T-cell (primary cell): Measurements from ENCODE around the gene DSN1. TPM values are rescaled to one million over a fixed set of nuclear protein-coding genes. Genes with fewer than 3 reads are reported as not detected.
A peak's percentile ranks its signal among the peaks of the same experiment; 100 is the strongest.

Experiments used
- ATAC-seq, 4 experiments: fragments of 200-7000 bp in 3 of 4; fragments of 150-1000 bp in 1 of 4; cut with Tn5 transposase; replicated peaks in 1 of 4; 1 replicate in 3 of 4; 2 replicates in 1 of 4; pipeline ENCODE4 v1.10.0; 2021; ENCODE audit warnings: moderate library complexity in 3 of 4, mild to moderate bottlenecking in 2 of 4, moderate number of reproducible peaks in 1 of 4
- CTCF ChIA-PET, 2 donors: fragments of 300-600 bp; sonication (Branson Sonifier 250); formaldehyde crosslinking; loops; one replicate each; lab custom pipeline; 2022; ENCODE audit warnings: antibody characterized with exemption in 2 of 2; lab: Charles Lee
- POLR2A ChIA-PET, 2 donors: fragments of 300-600 bp; sonication (Branson Sonifier 250); formaldehyde crosslinking; loops; one replicate each; lab custom pipeline; 2022; ENCODE audit warnings: antibody characterized with exemption in 2 of 2; lab: Charles Lee
- DNase-seq, 35 experiments: peaks; one replicate each; pipeline versions ENCODE4 v3.0.0 to v3.0.0-alpha.2; 2013 to 2023
- H3K27ac ChIP-seq: one replicate; pipeline ENCODE4 v1.5.1; 2013; ENCODE audit warnings: low read length
- H3K27me3 ChIP-seq, 2 experiments: replicated peaks in 1 of 2; 1 replicate in 1 of 2; 2 replicates in 1 of 2; pipeline versions ENCODE4 v1.6.1 to v1.7.0; 2013; ENCODE audit warnings: low read length in 1 of 2, mixed read lengths in 1 of 2; ENCODE audit not compliant: control insufficient read depth in 2 of 2, insufficient read depth in 2 of 2; ENCODE audit errors: extremely low read depth in 1 of 2
- H3K36me3 ChIP-seq, 2 donors: 1 replicate in 1 of 2; 2 replicates in 1 of 2; pipeline versions ENCODE4 v1.6.1 to v1.7.0; 2013; ENCODE audit warnings: low read length in 1 of 2; ENCODE audit not compliant: control insufficient read depth in 2 of 2, insufficient read depth in 1 of 2; ENCODE audit errors: extremely low read depth in 1 of 2
- H3K4me1 ChIP-seq, 2 experiments: 1 replicate in 1 of 2; 2 replicates in 1 of 2; pipeline versions ENCODE4 v1.6.1 to v1.7.0; 2013; ENCODE audit warnings: low read length in 2 of 2, mixed read lengths in 1 of 2; ENCODE audit not compliant: insufficient read depth in 2 of 2, control insufficient read depth in 1 of 2; ENCODE audit errors: extremely low read depth in 1 of 2
- H3K4me3 ChIP-seq, 2 donors: 1 replicate in 1 of 2; 2 replicates in 1 of 2; pipeline versions ENCODE4 v1.5.1 to v1.7.0; 2013; ENCODE audit warnings: mild to moderate bottlenecking in 2 of 2, low read length in 1 of 2, moderate library complexity in 1 of 2; ENCODE audit not compliant: control insufficient read depth in 1 of 2; ENCODE audit errors: extremely low read depth in 1 of 2
- H3K9me3 ChIP-seq: 2 replicates; pipeline ENCODE4 v1.7.0; 2013
- H3K27ac Mint-ChIP-seq, 2 donors: one replicate each; pipeline ENCODE4 v1.8.0; 2020 to 2021; ENCODE audit warnings: mild to moderate bottlenecking in 2 of 2, mixed read lengths in 2 of 2
- H3K27me3 Mint-ChIP-seq, 2 donors: one replicate each; pipeline ENCODE4 v1.8.0; 2021 to 2022; ENCODE audit warnings: mixed read lengths in 2 of 2
- H3K36me3 Mint-ChIP-seq: one replicate; pipeline ENCODE4 v1.8.0; 2021; ENCODE audit warnings: mixed read lengths
- H3K4me1 Mint-ChIP-seq, 3 donors: one replicate each; pipeline ENCODE4 v1.8.0; 2020 to 2022; ENCODE audit warnings: mixed read lengths in 3 of 3, mild to moderate bottlenecking in 1 of 3
- H3K4me3 Mint-ChIP-seq, 3 donors: one replicate each; pipeline ENCODE4 v1.8.0; 2020 to 2022; ENCODE audit warnings: mild to moderate bottlenecking in 3 of 3, mixed read lengths in 3 of 3, moderate library complexity in 3 of 3
- H3K9me3 Mint-ChIP-seq, 3 donors: one replicate each; pipeline ENCODE4 v1.8.0; 2020 to 2022; ENCODE audit warnings: mixed read lengths in 3 of 3
- WGBS: methylation state at CpG from one replicate; pipeline ENCODE4 v1.1.5; 2013; ENCODE audit warnings: missing lambda C conversion rate; ENCODE audit not compliant: insufficient coverage; 5-methylcytosine and 5-hydroxymethylcytosine counted together
- total RNA-seq, 35 experiments: library from RNA in 6 of 35; stranded (reverse) in 6 of 35; fragments of 120-200 nt in 1 of 35; gene quantifications; one replicate each; pipeline versions ENCODE4 v1.2.1 to v1.2.4 and lab custom pipeline; 2013 to 2026

DSN1 gene
- total RNA-seq, 5 donors from 2014 or later (not counting 1 experiment from before 2014, with no cell fraction given), result 10.1 to 13.6 (median 11.1) TPM

DNA sequence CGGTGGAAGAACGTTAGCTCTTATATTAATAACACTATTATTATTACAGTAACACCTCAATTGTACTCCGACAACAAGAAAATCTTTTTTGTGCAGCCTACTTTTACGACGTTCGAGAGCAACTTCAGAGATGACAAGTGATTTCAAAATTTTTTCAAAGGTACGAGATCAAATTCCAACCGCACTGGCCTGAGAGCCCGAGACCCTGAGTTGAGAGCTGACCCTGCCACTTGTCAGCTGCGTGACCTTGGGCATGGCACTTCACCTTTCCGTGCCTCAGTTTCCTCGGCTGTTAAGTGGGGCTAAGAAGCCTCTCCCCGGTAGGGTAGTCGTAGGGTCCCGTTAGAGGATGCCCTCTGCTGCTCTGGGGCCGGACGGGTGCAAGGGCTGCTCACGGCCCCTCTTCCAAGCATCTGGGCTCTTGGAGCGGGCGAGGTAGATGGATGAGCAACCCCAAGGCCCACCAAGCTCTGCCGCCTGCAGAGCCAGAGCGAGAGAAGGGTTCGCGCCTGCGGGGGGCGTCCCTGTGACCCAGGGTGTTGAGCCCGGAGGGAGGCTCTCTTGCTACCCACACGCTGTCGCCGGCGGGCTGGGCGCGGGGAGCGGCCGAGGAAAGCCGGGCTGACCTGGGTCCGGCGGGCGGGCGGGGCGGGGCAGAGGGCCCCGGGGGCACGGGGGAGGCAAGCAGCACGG is 28.2 kb downstream of the DSN1 start:
- CTCF ChIA-PET, result interaction anchor here (0.5 to 2.3 kb wide), 4 partner anchors 9 to 29 kb away, joined by 3 to 7 read pairs (median 6); no protein-coding TSS in a partner anchor
- Mint-ChIP-seq H3K27ac (peak overlapping the region; percentile 56 to 69), H3K27me3 (no peaks in the 10 kb centered on the region), H3K9me3 (no peaks in the 10 kb centered on the region), H3K36me3 (no peaks in the 10 kb centered on the region), H3K4me3 (peak overlapping the region; percentile 88 to 91 (median 90)), H3K4me1 (peaks cover 24 to 34% (median 31%) of the 10 kb centered on the region in 3 donors)
- H3K27ac ChIP-seq, result no peak overlapping the region
- no peaks in the 10 kb centered on the region for H3K27me3 ChIP-seq
- DNase-seq (peak in 10 of 35 experiments; percentile 1 to 25 (median 6)), ATAC-seq (peak in 3 of 4 experiments; percentile 36 to 38 (median 37))
- no peaks in the 10 kb centered on the region for H3K36me3 ChIP-seq
- no peaks in the 10 kb centered on the region for H3K9me3 ChIP-seq
- peak overlapping the region; percentile 76 to 80 for H3K4me3 ChIP-seq
- peaks cover 2 to 18% of the 10 kb centered on the region in 2 experiments for H3K4me1 ChIP-seq
- POLR2A ChIA-PET, result interaction anchor here in 1 of 2 donors (0.6 to 0.9 kb wide), 2 partner anchors 12 to 279 kb away, joined by 3 to 5 read pairs; no protein-coding TSS in a partner anchor
- WGBS, result 9% methylated on average over 42 of the region's 44 CpGs

DNA sequence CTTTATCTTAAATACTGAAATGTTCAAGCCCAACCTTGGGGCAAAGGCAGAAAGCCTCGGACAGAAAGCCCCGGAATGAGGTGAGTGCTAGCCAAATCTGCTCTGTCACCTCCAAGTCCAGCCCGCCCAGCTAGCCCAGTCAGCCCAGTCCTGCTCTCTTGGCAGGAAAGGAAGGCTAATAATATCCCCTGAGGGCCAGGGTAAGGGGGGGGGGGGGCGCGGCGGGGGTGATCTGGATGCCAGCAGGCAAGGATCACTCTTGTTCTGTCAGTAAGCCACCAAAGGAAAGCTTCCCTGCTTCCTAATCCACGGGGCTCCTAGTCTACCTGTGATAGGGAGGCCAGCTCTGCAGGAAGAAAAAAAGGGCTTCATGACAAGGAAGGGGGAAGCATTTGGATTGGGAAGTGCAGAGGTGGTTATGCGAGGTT is 28.8 kb downstream of the DSN1 start:
- Mint-ChIP-seq H3K9me3 (no peaks in the 10 kb centered on the region), H3K4me3 (peak overlapping the region; percentile 88 to 91 (median 90)), H3K27me3 (no peaks in the 10 kb centered on the region), H3K4me1 (peaks cover 24 to 34% (median 31%) of the 10 kb centered on the region in 3 donors), H3K36me3 (no peaks in the 10 kb centered on the region), H3K27ac (no peak overlapping the region)
- ChIA-PET POLR2A (interaction anchor here (0.6 to 0.7 kb wide), 3 partner anchors 12 to 279 kb away, joined by 4 to 5 read pairs (median 4); no protein-coding TSS in a partner anchor), CTCF (interaction anchor here in 1 of 2 donors (1.5 to 2.3 kb wide), 2 partner anchors 10 to 11 kb away, joined by 5 to 7 read pairs; no protein-coding TSS in a partner anchor)
- H3K4me1 ChIP-seq, result peaks cover 2 to 18% of the 10 kb centered on the region in 2 experiments
- H3K27ac ChIP-seq, result no peak overlapping the region
- no peaks in the 10 kb centered on the region for H3K27me3 ChIP-seq
- no peaks in the 10 kb centered on the region for H3K9me3 ChIP-seq
- H3K4me3 ChIP-seq, result peak overlapping the region; percentile 76 to 80
- ATAC-seq, result no peak
- no peak for DNase-seq
- no peaks in the 10 kb centered on the region for H3K36me3 ChIP-seq
- WGBS, result no CpG with 5 or more reads among the region's 8 CpGs

DNA sequence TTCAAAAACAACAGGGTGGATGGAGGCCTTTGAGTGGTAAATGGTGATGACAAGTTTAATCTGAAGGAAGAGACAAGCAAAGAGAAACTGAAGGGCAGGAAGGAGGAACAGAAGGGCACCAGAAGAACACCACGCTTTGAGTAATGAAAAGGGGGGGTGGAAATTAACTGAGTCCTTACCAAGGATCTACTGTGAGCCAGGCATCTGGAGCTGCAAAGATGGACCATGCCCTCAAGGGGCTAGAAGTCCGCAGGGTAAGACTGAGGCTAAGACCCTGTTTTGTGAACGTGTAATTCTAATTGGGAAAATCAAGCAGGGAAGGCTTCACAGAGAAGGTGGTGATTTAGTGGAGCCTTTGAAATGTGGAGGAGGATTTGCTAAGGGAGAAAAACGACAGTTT is 29.3 kb downstream of the DSN1 start:
- Histone ChIP-seq H3K27ac (no peak overlapping the region), H3K4me3 (no peak overlapping the region), H3K9me3 (no peaks in the 10 kb centered on the region), H3K4me1 (peaks cover 2 to 18% of the 10 kb centered on the region in 2 experiments), H3K36me3 (no peaks in the 10 kb centered on the region), H3K27me3 (no peaks in the 10 kb centered on the region)
- H3K27me3 Mint-ChIP-seq, result no peaks in the 10 kb centered on the region
- peak overlapping the region in 1 of 2 donors; percentile 3 for H3K27ac Mint-ChIP-seq
- CTCF ChIA-PET, result interaction anchor here (0.5 to 2.3 kb wide), 5 partner anchors 10 to 130 kb away, joined by 3 to 7 read pairs (median 4); partner anchors contain the start of gene DSN1 (in 1 of the 2)
- H3K36me3 Mint-ChIP-seq, result no peaks in the 10 kb centered on the region
- H3K4me1 Mint-ChIP-seq, result peaks cover 24 to 34% (median 31%) of the 10 kb centered on the region in 3 donors
- POLR2A ChIA-PET, result interaction anchor here (0.6 to 0.7 kb wide), 3 partner anchors 11 to 132 kb away, joined by 3 to 4 read pairs (median 4); no protein-coding TSS in a partner anchor
- DNase-seq (no peak), ATAC-seq (no peak)
- H3K4me3 Mint-ChIP-seq, result peak overlapping the region; percentile 58 to 91 (median 90)
- no peaks in the 10 kb centered on the region for H3K9me3 Mint-ChIP-seq
- WGBS, result 90% methylated on average over 3 of the region's 4 CpGs

DNA sequence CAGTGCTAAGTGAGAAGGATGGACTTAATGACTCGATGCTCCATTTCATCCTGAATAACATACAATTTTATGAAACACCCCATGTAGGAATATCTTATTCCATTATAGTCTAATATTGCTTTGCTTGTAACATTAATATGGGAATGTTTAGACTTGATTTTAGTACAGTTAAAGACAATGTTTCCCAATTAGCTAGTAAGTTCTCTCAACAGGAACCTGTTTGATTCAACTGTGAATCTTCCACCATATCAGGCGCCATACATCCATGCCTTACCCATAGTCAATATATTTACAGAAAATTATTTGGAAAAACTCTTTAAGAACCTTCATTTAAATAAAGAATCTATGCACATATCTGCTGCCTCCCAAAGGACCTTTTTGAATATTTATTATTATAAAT is 31.0 kb downstream of the DSN1 start:
- Mint-ChIP-seq H3K27ac (no peak overlapping the region), H3K36me3 (no peaks in the 10 kb centered on the region), H3K4me1 (peaks cover 24 to 34% (median 31%) of the 10 kb centered on the region in 3 donors), H3K27me3 (no peaks in the 10 kb centered on the region), H3K4me3 (no peak overlapping the region), H3K9me3 (no peaks in the 10 kb centered on the region)
- POLR2A ChIA-PET, result no interaction called here
- H3K36me3 ChIP-seq, result no peaks in the 10 kb centered on the region
- ATAC-seq (no peak), DNase-seq (no peak)
- no peak overlapping the region for H3K27ac ChIP-seq
- CTCF ChIA-PET, result interaction anchor here in 1 of 2 donors (0.6 kb wide), 1 partner anchor 127 kb away, joined by 4 read pairs; no protein-coding TSS in a partner anchor
- no peaks in the 10 kb centered on the region for H3K27me3 ChIP-seq
- H3K9me3 ChIP-seq, result no peaks in the 10 kb centered on the region
- peaks cover 2 to 18% of the 10 kb centered on the region in 2 experiments for H3K4me1 ChIP-seq
- H3K4me3 ChIP-seq, result no peak overlapping the region
- WGBS, result no CpG with 5 or more reads among the region's 2 CpGs

DNA sequence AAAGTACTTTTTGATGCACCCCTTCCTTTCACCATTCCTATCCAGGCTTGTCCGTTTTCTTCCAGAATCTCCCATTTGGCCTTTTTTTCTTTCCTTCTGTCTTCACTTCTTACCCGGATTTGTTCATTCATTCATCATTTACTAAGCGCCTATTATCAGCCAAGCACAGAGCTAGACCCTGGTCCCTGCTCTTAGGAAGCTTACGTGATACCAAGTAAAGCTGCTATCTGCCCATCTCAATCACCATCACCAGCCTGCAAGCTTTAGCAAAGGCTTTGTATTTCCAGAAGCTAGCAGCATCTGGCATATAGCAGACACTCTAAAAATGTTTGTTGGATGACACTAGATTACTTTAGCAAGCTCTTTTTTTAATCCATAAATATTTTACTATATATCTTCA is 32.5 kb downstream of the DSN1 start:
- no peaks in the 10 kb centered on the region for H3K36me3 ChIP-seq
- ChIA-PET CTCF (interaction anchor here in 1 of 2 donors (1.0 kb wide), 1 partner anchor 14 kb away, joined by 3 read pairs; no protein-coding TSS in a partner anchor), POLR2A (interaction anchor here (0.5 to 0.7 kb wide), 4 partner anchors 8 to 362 kb away, joined by 3 to 5 read pairs (median 3); no protein-coding TSS in a partner anchor)
- no peak overlapping the region for H3K4me3 ChIP-seq
- no peak overlapping the region for H3K27ac ChIP-seq
- Mint-ChIP-seq H3K36me3 (no peaks in the 10 kb centered on the region), H3K27ac (no peak overlapping the region), H3K27me3 (no peaks in the 10 kb centered on the region), H3K4me1 (peaks cover 25 to 33% (median 29%) of the 10 kb centered on the region in 3 donors), H3K9me3 (no peaks in the 10 kb centered on the region), H3K4me3 (no peak overlapping the region)
- no peak for ATAC-seq
- no peaks in the 10 kb centered on the region for H3K9me3 ChIP-seq
- 96% methylated on average over 4 of the region's 4 CpGs for WGBS
- H3K27me3 ChIP-seq, result no peaks in the 10 kb centered on the region
- peaks cover 2 to 11% of the 10 kb centered on the region in 2 experiments for H3K4me1 ChIP-seq
- no peak for DNase-seq

DNA sequence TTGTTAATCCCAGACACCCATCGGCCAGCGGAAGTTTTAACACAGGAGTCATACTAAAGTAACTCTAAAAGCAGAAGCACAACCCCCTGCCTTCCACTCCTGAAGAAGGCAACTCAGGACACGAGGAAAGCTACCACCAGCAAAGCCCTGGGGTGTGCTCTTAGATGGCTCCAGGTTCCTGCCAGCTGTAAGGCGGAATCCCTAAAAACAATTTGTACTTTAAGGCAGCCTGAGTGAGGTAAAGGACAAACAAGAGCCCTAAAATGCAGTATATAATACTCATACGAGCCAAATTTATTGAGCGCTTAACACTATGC is 36.4 kb downstream of the DSN1 start:
- Mint-ChIP-seq H3K4me1 (peaks cover 30 to 44% (median 40%) of the 10 kb centered on the region in 3 donors), H3K4me3 (no peak overlapping the region), H3K36me3 (no peaks in the 10 kb centered on the region), H3K27me3 (no peaks in the 10 kb centered on the region), H3K27ac (no peak overlapping the region), H3K9me3 (no peaks in the 10 kb centered on the region)
- ATAC-seq (no peak), DNase-seq (no peak)
- H3K27me3 ChIP-seq, result no peaks in the 10 kb centered on the region
- peaks cover 3 to 22% of the 10 kb centered on the region in 2 experiments for H3K4me1 ChIP-seq
- ChIA-PET CTCF (interaction anchor here in 1 of 2 donors (0.6 kb wide), 1 partner anchor 29 kb away, joined by 4 read pairs; no protein-coding TSS in a partner anchor), POLR2A (no interaction called here)
- H3K9me3 ChIP-seq, result no peaks in the 10 kb centered on the region
- H3K36me3 ChIP-seq, result no peaks in the 10 kb centered on the region
- WGBS, result 100% methylated on average over 1 of the region's 6 CpGs
- H3K27ac ChIP-seq, result no peak overlapping the region
- no peak overlapping the region for H3K4me3 ChIP-seq
